GM23338 (cell line): Measurements from ENCODE around the gene CAPN8. TPM values are rescaled to one million over a fixed set of nuclear protein-coding genes. Genes with fewer than 3 reads are reported as not detected.

ENCODE experiments used
- ATAC-seq: fragments of 200-7000 bp; cut with Tn5 transposase; 3 replicates; pipeline ENCODE4 v1.9.1; 2020
- DNase-seq: peaks from one replicate; pipeline ENCODE4 v3.0.0-alpha.2; 2015; ENCODE audit warnings: low spot score
- H2AFZ ChIP-seq: fragments of 200-600 bp; sonication (generic); 2 replicates; pipeline ENCODE4 v1.8.0; 2016; ENCODE audit warnings: antibody characterized with exemption, mild to moderate bottlenecking, moderate library complexity
- H3F3A ChIP-seq: fragments of 200-600 bp; sonication (generic); replicated peaks from 2 replicates; pipeline ENCODE4 v1.8.0; 2017; ENCODE audit warnings: antibody characterized with exemption, mixed run types, low read depth
- H3K27ac ChIP-seq: fragments of 200-600 bp; sonication (generic); 2 replicates; pipeline ENCODE4 v1.6.1; 2016; ENCODE audit warnings: low read depth
- H3K27me3 ChIP-seq: fragments of 200-600 bp; sonication (generic); 2 replicates; pipeline ENCODE4 v1.8.0; 2016; ENCODE audit warnings: mild to moderate bottlenecking, mixed run types, moderate library complexity; ENCODE audit not compliant: insufficient read depth
- H3K36me3 ChIP-seq: fragments of 200-600 bp; sonication (generic); 2 replicates; pipeline ENCODE4 v1.8.0; 2016; ENCODE audit warnings: mild to moderate bottlenecking; ENCODE audit not compliant: insufficient read depth
- H3K4me1 ChIP-seq: fragments of 200-600 bp; sonication (generic); 2 replicates; pipeline ENCODE4 v1.8.0; 2016; ENCODE audit warnings: mild to moderate bottlenecking, moderate library complexity; ENCODE audit not compliant: insufficient read depth
- H3K4me2 ChIP-seq: fragments of 200-600 bp; sonication (generic); 2 replicates; pipeline ENCODE4 v1.7.1; 2017; ENCODE audit warnings: mixed run types
- H3K4me3 ChIP-seq: fragments of 200-600 bp; sonication (generic); 2 replicates; pipeline ENCODE4 v1.6.1; 2016; ENCODE audit warnings: mixed run types
- H3K79me2 ChIP-seq: fragments of 200-600 bp; sonication (generic); replicated peaks from 2 replicates; pipeline ENCODE4 v1.8.0; 2017; ENCODE audit warnings: mild to moderate bottlenecking; ENCODE audit not compliant: insufficient read depth
- H3K9me2 ChIP-seq: fragments of 200-600 bp; sonication (generic); 2 replicates; pipeline ENCODE4 v1.8.0; 2017; ENCODE audit not compliant: insufficient read depth
- H4K20me1 ChIP-seq: fragments of 200-600 bp; sonication (generic); replicated peaks from 2 replicates; pipeline ENCODE4 v1.8.0; 2017; ENCODE audit warnings: mild to moderate bottlenecking; ENCODE audit not compliant: insufficient read depth
- H3K27ac Mint-ChIP-seq: 2 replicates; pipeline ENCODE4 v1.8.0; 2020; ENCODE audit warnings: inconsistent platforms, mild to moderate bottlenecking, moderate library complexity, mixed read lengths
- H3K27me3 Mint-ChIP-seq: 3 replicates; pipeline ENCODE4 v1.8.0; 2022; ENCODE audit warnings: low read depth, mild to moderate bottlenecking, moderate library complexity, mixed read lengths, inconsistent platforms; ENCODE audit not compliant: insufficient read depth, poor library complexity
- H3K36me3 Mint-ChIP-seq: 3 replicates; pipeline ENCODE4 v1.8.0; 2021; ENCODE audit warnings: low read depth, mild to moderate bottlenecking, inconsistent platforms, moderate library complexity, mixed read lengths
- H3K4me1 Mint-ChIP-seq: 3 replicates; pipeline ENCODE4 v1.8.0; 2020; ENCODE audit warnings: mild to moderate bottlenecking, inconsistent platforms, mixed read lengths
- H3K4me3 Mint-ChIP-seq: 3 replicates; pipeline ENCODE4 v1.8.0; 2021; ENCODE audit warnings: moderate library complexity, mild to moderate bottlenecking, inconsistent platforms, mixed read lengths
- H3K9me3 Mint-ChIP-seq: 3 replicates; pipeline ENCODE4 v1.8.0; 2020; ENCODE audit warnings: moderate library complexity, mild to moderate bottlenecking, inconsistent platforms, mixed read lengths
- CREB1 ChIP-seq: fragments of 250-450 bp; sonication (Bioruptor Pico); IDR thresholded peaks from 2 replicates; pipeline ENCODE4 v1.5.0; 2020; ENCODE audit warnings: low read depth, mild to moderate bottlenecking, moderate library complexity
- CTCF ChIP-seq, 2 experiments: fragments of 200-600 bp in 1 of 2; sonication (generic) in 1 of 2; conservative IDR thresholded peaks; 2 replicates each; pipeline versions ENCODE4 v1.5.1 to v1.6.1; 2016 to 2017; ENCODE audit warnings: antibody characterized with exemption in 2 of 2, low read depth in 2 of 2, mild to moderate bottlenecking in 2 of 2, moderate library complexity in 1 of 2
- EZH2 ChIP-seq: fragments of 200-600 bp; sonication (generic); IDR thresholded peaks from one replicate; pipeline ENCODE4 v1.8.0; 2017; ENCODE audit warnings: antibody characterized with exemption, mild to moderate bottlenecking, low read depth; ENCODE audit not compliant: unreplicated experiment
- EZH2phosphoT487 ChIP-seq: fragments of 200-600 bp; sonication (generic); IDR thresholded peaks from one replicate; pipeline ENCODE4 v1.8.1; 2018; ENCODE audit warnings: antibody characterized with exemption; ENCODE audit not compliant: unreplicated experiment
- JUNB ChIP-seq: IDR thresholded peaks from one replicate; pipeline ENCODE4 v1.6.1; 2016; ENCODE audit warnings: antibody characterized with exemption; ENCODE audit not compliant: unreplicated experiment
- NANOG ChIP-seq: IDR thresholded peaks from 2 replicates; pipeline ENCODE4 v1.6.1; 2016; ENCODE audit warnings: antibody characterized with exemption, borderline replicate concordance
- STAT1 ChIP-seq: IDR thresholded peaks from one replicate; pipeline ENCODE4 v1.6.1; 2016; ENCODE audit warnings: antibody characterized with exemption; ENCODE audit not compliant: unreplicated experiment
- ZNF114 ChIP-seq: fragments of 250-450 bp; sonication (Bioruptor Pico); IDR thresholded peaks from 2 replicates; pipeline ENCODE4 v1.5.0; 2020; ENCODE audit warnings: mild to moderate bottlenecking, moderate library complexity
- ZNF462 ChIP-seq: fragments of 250-450 bp; sonication (Bioruptor Pico); IDR thresholded peaks from 2 replicates; pipeline ENCODE4 v1.5.0; 2020; ENCODE audit warnings: mild to moderate bottlenecking, moderate library complexity
- polyA plus RNA-seq: library from polyadenylated mRNA; unstranded; fragments of >200 nt; fragmentation: Nextera tagmentation; extraction: Ambion mirVana; gene quantifications from 2 replicates; pipeline ENCODE4 v1.2.1, GENCODE V29; 2016
- total RNA-seq: library from RNA; depleted of rRNA; stranded (reverse); fragments of >200 nt; shearing (Covaris generic); gene quantifications from 2 replicates; pipeline ENCODE4 v1.2.3, GENCODE V29; 2014

Gene CAPN8
- total and polyA plus RNA-seq, 2 experiments from 2014 or later = not detected

- TF ChIP-seq JUNB = no peak
- no peak for TF ChIP-seq EZH2phosphoT487
- no peak for TF ChIP-seq EZH2
- TF ChIP-seq CREB1 (CRISPR knock-in tag) = no peak
- no peak for TF ChIP-seq NANOG
- no peak for TF ChIP-seq STAT1
- no peak for TF ChIP-seq ZNF114
Measured at GRCh38 chr1:223711173-223711572, 45.7 kb upstream of the CAPN8 start (continued).

- no peaks in the 10 kb centered on the region for H3K36me3 ChIP-seq
- H3K4me1 Mint-ChIP-seq = peaks cover 31% of the 10 kb centered on the region
- no peaks in the 10 kb centered on the region for H3K9me2 ChIP-seq
- no peaks in the 10 kb centered on the region for H3K79me2 ChIP-seq
- H3K27ac ChIP-seq = no peak overlapping the region
- H3K27me3 Mint-ChIP-seq = peaks cover 31% of the 10 kb centered on the region
- H3K36me3 Mint-ChIP-seq = no peaks in the 10 kb centered on the region
- H3K4me2 ChIP-seq = no peak overlapping the region
- no peaks in the 10 kb centered on the region for H3F3A ChIP-seq
- TF ChIP-seq ZNF462 = no peak
- no peak for TF ChIP-seq CTCF (conservative IDR thresholded peaks at IDR 0.05; ENCODE audit: low read depth in 2 of 2)
- no peak for TF ChIP-seq EZH2phosphoT487
- DNase-seq = no peak
- H2AFZ ChIP-seq = no peak overlapping the region
- no peak overlapping the region for H3K4me3 Mint-ChIP-seq
- H4K20me1 ChIP-seq = no peaks in the 10 kb centered on the region
- no peaks in the 10 kb centered on the region for H3K9me3 Mint-ChIP-seq
- peaks cover 8% of the 10 kb centered on the region for H3K4me1 ChIP-seq
- no peak overlapping the region for H3K4me3 ChIP-seq
- no peak for ATAC-seq
- H3K27ac Mint-ChIP-seq = no peak overlapping the region
- peaks cover 44% of the 10 kb centered on the region for H3K27me3 ChIP-seq
Measured at GRCh38 chr1:223710179-223711133, 45.0 kb upstream of the CAPN8 start.
